IMR-90 (cell line): Measurements from ENCODE around the gene NDC80. TPM values are rescaled to one million over a fixed set of nuclear protein-coding genes. Genes with fewer than 3 reads are reported as not detected.

Source experiments
- ATAC-seq: fragments of 200-7000 bp; cut with Tn5 transposase; 2 replicates; pipeline ENCODE4 v1.9.1; 2020; ENCODE audit warnings: low read depth, mild to moderate bottlenecking, moderate library complexity
- BruUV-seq: library from RNA; stranded (reverse); fragments of 400-500 nt; replicated peaks from 2 replicates; lab custom pipeline; 2021; lab: Mats Ljungman, UMichigan
- CTCF ChIA-PET: fragments of 300-600 bp; formaldehyde crosslinking; extraction: SDS; loops from one replicate; lab custom pipeline; 2021; ENCODE audit warnings: antibody characterized with exemption; lab: Yijun Ruan, JAX
- POLR2A ChIA-PET: fragments of 300-600 bp; sonication (Branson Sonifier 250); formaldehyde crosslinking; loops from one replicate; lab custom pipeline; 2022; ENCODE audit warnings: antibody characterized with exemption; ENCODE audit not compliant: unreplicated experiment; lab: Charles Lee
- DNase-seq: peaks from one replicate; pipeline ENCODE4 v3.0.0; 2013
- H2AFZ ChIP-seq: replicated peaks from 2 replicates; pipeline ENCODE3; 2013; ENCODE audit warnings: low read length, mild to moderate bottlenecking; ENCODE audit not compliant: poor library complexity
- H2AK5ac ChIP-seq: 2 replicates; pipeline ENCODE4 v1.6.1; 2013; ENCODE audit warnings: low read depth, low read length, inconsistent platforms
- H2AK9ac ChIP-seq: replicated peaks from 2 replicates; pipeline ENCODE3; 2013; ENCODE audit warnings: mild to moderate bottlenecking, low read depth, low read length, moderate library complexity; ENCODE audit not compliant: poor library complexity
- H2BK120ac ChIP-seq: 2 replicates; pipeline ENCODE4 v1.6.1; 2013; ENCODE audit warnings: low read depth, low read length, inconsistent platforms
- H2BK15ac ChIP-seq: 3 replicates; pipeline ENCODE4 v1.6.1; 2013; ENCODE audit warnings: low read depth, low read length, inconsistent platforms
- H2BK20ac ChIP-seq: 2 replicates; pipeline ENCODE4 v1.6.1; 2013; ENCODE audit warnings: low read depth, mild to moderate bottlenecking, inconsistent platforms, low read length, moderate library complexity
- H2BK5ac ChIP-seq: 2 replicates; pipeline ENCODE4 v1.6.1; 2013; ENCODE audit warnings: mild to moderate bottlenecking, low read depth, low read length, inconsistent platforms; ENCODE audit not compliant: poor library complexity, severe bottlenecking
- H3K14ac ChIP-seq: replicated peaks from 2 replicates; pipeline ENCODE4 v1.6.1; 2013; ENCODE audit warnings: low read depth, low read length, inconsistent platforms
- H3K18ac ChIP-seq: 2 replicates; pipeline ENCODE4 v1.6.1; 2013; ENCODE audit warnings: low read depth, low read length, control low read depth
- H3K23ac ChIP-seq: 2 replicates; pipeline ENCODE4 v1.6.1; 2013; ENCODE audit warnings: low read depth, low read length, inconsistent platforms
- H3K27ac ChIP-seq: 2 replicates; pipeline ENCODE4 v1.5.1; 2013; ENCODE audit warnings: mild to moderate bottlenecking, control low read depth, low read length; ENCODE audit not compliant: insufficient read depth
- H3K27me3 ChIP-seq: 2 replicates; pipeline ENCODE4 v1.6.1; 2013; ENCODE audit warnings: low read length; ENCODE audit not compliant: control insufficient read depth, insufficient read depth
- H3K36me3 ChIP-seq: 2 replicates; pipeline ENCODE4 v1.6.1; 2013; ENCODE audit warnings: low read length, mixed read lengths; ENCODE audit not compliant: control insufficient read depth, insufficient read depth
- H3K4ac ChIP-seq: 2 replicates; pipeline ENCODE4 v1.6.1; 2013; ENCODE audit warnings: low read depth, low read length, inconsistent platforms
- H3K4me1 ChIP-seq: 2 replicates; pipeline ENCODE4 v1.6.1; 2013; ENCODE audit warnings: low read length, mixed read lengths; ENCODE audit not compliant: control insufficient read depth, insufficient read depth
- H3K4me2 ChIP-seq: 2 replicates; pipeline ENCODE4 v1.6.1; 2013; ENCODE audit warnings: low read depth, mild to moderate bottlenecking, control low read depth, low read length, moderate library complexity
- H3K4me3 ChIP-seq: 2 replicates; pipeline ENCODE4 v1.5.1; 2013; ENCODE audit warnings: low read depth, mild to moderate bottlenecking, control low read depth, low read length, moderate library complexity; ENCODE audit not compliant: insufficient read depth
- H3K56ac ChIP-seq: 2 replicates; pipeline ENCODE4 v1.6.1; 2013; ENCODE audit warnings: low read length, inconsistent platforms; ENCODE audit not compliant: insufficient read depth; ENCODE audit errors: extremely low read depth
- H3K79me1 ChIP-seq, 2 experiments: 2 replicates each; pipeline ENCODE4 v1.6.1; 2013; ENCODE audit warnings: low read length in 2 of 2, inconsistent platforms in 1 of 2, low read depth in 1 of 2
- H3K9ac ChIP-seq: 2 replicates; pipeline ENCODE4 v1.6.1; 2013; ENCODE audit warnings: low read depth, low read length, control low read depth
- H3K9me1 ChIP-seq: 2 replicates; pipeline ENCODE4 v1.6.1; 2013; ENCODE audit warnings: low read length, inconsistent platforms; ENCODE audit not compliant: insufficient read depth
- H3K9me3 ChIP-seq: 2 replicates; pipeline ENCODE4 v1.6.1; 2013; ENCODE audit warnings: low read length; ENCODE audit not compliant: control insufficient read depth, insufficient read depth
- H4K20me1 ChIP-seq: 2 replicates; pipeline ENCODE4 v1.6.1; 2013; ENCODE audit warnings: low read length, inconsistent platforms; ENCODE audit not compliant: insufficient read depth
- H4K5ac ChIP-seq: 2 replicates; pipeline ENCODE4 v1.6.1; 2013; ENCODE audit warnings: mild to moderate bottlenecking, low read depth, low read length, control low read depth
- H4K8ac ChIP-seq, 2 experiments: 2 replicates each; pipeline ENCODE4 v1.6.1; 2013; ENCODE audit warnings: low read depth in 2 of 2, low read length in 2 of 2, control low read depth in 1 of 2, inconsistent platforms in 1 of 2
- H4K91ac ChIP-seq: 2 replicates; pipeline ENCODE4 v1.6.1; 2013; ENCODE audit warnings: low read depth, low read length, inconsistent platforms; ENCODE audit not compliant: insufficient read depth
- CEBPB ChIP-seq: IDR thresholded peaks from 2 replicates; pipeline ENCODE4 v1.6.1; 2012; ENCODE audit warnings: low read depth, low read length, improper control_type of control experiment
- CHD1 ChIP-seq: IDR thresholded peaks from 2 replicates; pipeline ENCODE4 v1.6.1; 2012; ENCODE audit warnings: low read depth, low read length, improper control_type of control experiment
- MAFK ChIP-seq: IDR thresholded peaks from 2 replicates; pipeline ENCODE4 v1.6.1; 2012; ENCODE audit warnings: low read depth, low read length, improper control_type of control experiment
- MAZ ChIP-seq: IDR thresholded peaks from 2 replicates; pipeline ENCODE4 v1.6.1; 2012; ENCODE audit warnings: low read depth, mild to moderate bottlenecking, low read length, improper control_type of control experiment, moderate library complexity, borderline replicate concordance
- POLR2A ChIP-seq: IDR thresholded peaks from 2 replicates; pipeline ENCODE4 v1.6.1; 2012; ENCODE audit warnings: mild to moderate bottlenecking, low read depth, low read length
- RAD21 ChIP-seq: IDR thresholded peaks from 2 replicates; pipeline ENCODE4 v1.6.1; 2012; ENCODE audit warnings: low read length, improper control_type of control experiment
- RCOR1 ChIP-seq: IDR thresholded peaks from 2 replicates; pipeline ENCODE4 v1.6.1; 2012; ENCODE audit warnings: mild to moderate bottlenecking, low read length, improper control_type of control experiment; ENCODE audit not compliant: insufficient replicate concordance
- SMC3 ChIP-seq: fragments of 150-350 bp; IDR thresholded peaks from 2 replicates; pipeline ENCODE4 v1.6.1; 2016; ENCODE audit warnings: low read depth, mild to moderate bottlenecking, antibody characterized with exemption, low read length, moderate library complexity
- WGBS, 2 experiments: methylation state at CpG; one replicate each; pipeline versions ENCODE4 v1.1.5 to v1.1.7; 2013; ENCODE audit warnings: missing lambda C conversion rate in 2 of 2; ENCODE audit not compliant: insufficient read length in 1 of 2; ENCODE audit errors: extremely low coverage in 2 of 2; 5-methylcytosine and 5-hydroxymethylcytosine counted together
- dilution Hi-C: fragments of 300-500 bp; cut with HindIII; formaldehyde crosslinking; loops from one replicate; pipeline ENCODE4 v1.14.3; 2018; ENCODE audit warnings: low sequenced_read_pairs; ENCODE audit not compliant: unreplicated experiment
- in situ Hi-C: fragments of 300-500 bp; cut with MboI; formaldehyde crosslinking; loops from 3 replicates; pipeline ENCODE4 v1.14.3; 2019; ENCODE audit warnings: low sequenced_read_pairs, inconsistent platforms, mixed read lengths
- intact Hi-C: fragments of 100-400 bp; cut with micrococcal nuclease; formaldehyde crosslinking; loops from 2 replicates; pipeline ENCODE4 v1.10.0; 2022
- polyA plus RNA-seq, 3 experiments: library from polyadenylated mRNA; depleted of rRNA; stranded (reverse); fragments of >200 nt; gene quantifications; 2 replicates each; pipeline ENCODE4 v1.2.3, GENCODE V29; 2012; ENCODE audit warnings: low replicate concordance in 1 of 3
- total RNA-seq: library from RNA; depleted of rRNA; stranded (reverse); fragments of >200 nt; gene quantifications from 2 replicates; pipeline ENCODE4 v1.2.3, GENCODE V29; 2012
- TF ChIP-seq, protein P1 (sequence below): conservative IDR thresholded peaks from 2 replicates; pipeline ENCODE4 v1.5.1; 2012; ENCODE audit warnings: mild to moderate bottlenecking, low read depth, low read length, improper control_type of control experiment
- TF ChIP-seq, protein P2 (sequence below): fragments of 150-350 bp; IDR thresholded peaks from 2 replicates; pipeline ENCODE4 v1.6.1; 2016; ENCODE audit warnings: low read depth, mild to moderate bottlenecking, low read length, moderate library complexity, borderline replicate concordance
- TF ChIP-seq, protein P3 (sequence below): fragments of 150-350 bp; IDR thresholded peaks from 2 replicates; pipeline ENCODE4 v1.6.1; 2017; ENCODE audit warnings: mild to moderate bottlenecking, antibody characterized with exemption, low read length, low read depth

NDC80 gene
- total and polyA plus RNA-seq, 2 of the 4 experiments (the other 2 are of a cell fraction): 11.8 to 15.5 TPM

DNA sequence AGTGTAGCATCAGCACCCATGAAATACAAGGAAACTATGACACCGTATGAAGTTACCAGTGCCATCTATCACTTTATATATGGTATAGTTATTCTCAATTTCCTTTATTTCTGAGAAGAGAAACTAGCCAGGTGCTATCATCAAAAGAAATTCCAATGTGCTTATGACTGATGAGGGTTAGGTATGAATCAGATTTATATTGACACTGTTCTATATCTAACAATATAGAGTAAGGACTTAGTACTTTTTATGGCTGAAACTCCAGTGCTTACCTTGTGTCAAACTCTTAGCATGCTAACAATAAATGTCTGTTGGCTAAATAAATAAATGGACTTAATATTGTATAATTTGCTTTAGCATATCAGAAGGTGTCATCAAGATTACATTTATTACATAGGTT lies 7.0 kb upstream of the NDC80 start:
- Histone ChIP-seq H3K4me2 (no peak overlapping the region), H2BK120ac (no peak overlapping the region), H3K4ac (no peak overlapping the region), H2BK5ac (no peak overlapping the region), H3K23ac (no peak overlapping the region), H4K91ac (no peak overlapping the region), H2AFZ (no peak overlapping the region), H2AK5ac (no peak overlapping the region), H3K56ac (no peak overlapping the region), H4K20me1 (no peaks in the 10 kb centered on the region), H3K9me3 (no peaks in the 10 kb centered on the region), H2AK9ac (no peak overlapping the region), H2BK20ac (no peak overlapping the region), H3K4me1 (peaks cover under 1% of the 10 kb centered on the region; the same call in 1 of the 2 replicates), H3K9ac (no peak overlapping the region), H3K27ac (no peak overlapping the region), H4K8ac (no peak overlapping the region), H3K4me3 (no peak overlapping the region), H3K36me3 (peaks cover 4% of the 10 kb centered on the region; the same call in 1 of the 2 replicates), H3K18ac (no peak overlapping the region), H3K27me3 (no peaks in the 10 kb centered on the region), H3K14ac (no peak overlapping the region), H3K9me1 (0 out of 2 replicates have a peak, but pooled peaks cover 1% of the 10 kb centered on the region), H3K79me1 (peaks cover 14 to 29% of the 10 kb centered on the region in 2 experiments; a peak in 3 of 4 replicates), H2BK15ac (no peak overlapping the region), H4K5ac (no peak overlapping the region)
- DNase-seq (no peak), ATAC-seq (no peak)
- dilution Hi-C loops: no loop called here
- in situ Hi-C loops: loop anchor here (25.0 kb wide), 1 partner anchor 1702 kb away; no protein-coding TSS in a partner anchor
- TF ChIP-seq RAD21 (no peak), RCOR1 (no peak), POLR2A (no peak), CEBPB (no peak), MAFK (no peak), MAZ (no peak), SMC3 (no peak), CHD1 (no peak)
- TF ChIP-seq, protein P1, sequence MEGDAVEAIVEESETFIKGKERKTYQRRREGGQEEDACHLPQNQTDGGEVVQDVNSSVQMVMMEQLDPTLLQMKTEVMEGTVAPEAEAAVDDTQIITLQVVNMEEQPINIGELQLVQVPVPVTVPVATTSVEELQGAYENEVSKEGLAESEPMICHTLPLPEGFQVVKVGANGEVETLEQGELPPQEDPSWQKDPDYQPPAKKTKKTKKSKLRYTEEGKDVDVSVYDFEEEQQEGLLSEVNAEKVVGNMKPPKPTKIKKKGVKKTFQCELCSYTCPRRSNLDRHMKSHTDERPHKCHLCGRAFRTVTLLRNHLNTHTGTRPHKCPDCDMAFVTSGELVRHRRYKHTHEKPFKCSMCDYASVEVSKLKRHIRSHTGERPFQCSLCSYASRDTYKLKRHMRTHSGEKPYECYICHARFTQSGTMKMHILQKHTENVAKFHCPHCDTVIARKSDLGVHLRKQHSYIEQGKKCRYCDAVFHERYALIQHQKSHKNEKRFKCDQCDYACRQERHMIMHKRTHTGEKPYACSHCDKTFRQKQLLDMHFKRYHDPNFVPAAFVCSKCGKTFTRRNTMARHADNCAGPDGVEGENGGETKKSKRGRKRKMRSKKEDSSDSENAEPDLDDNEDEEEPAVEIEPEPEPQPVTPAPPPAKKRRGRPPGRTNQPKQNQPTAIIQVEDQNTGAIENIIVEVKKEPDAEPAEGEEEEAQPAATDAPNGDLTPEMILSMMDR: no peak
- TF ChIP-seq, protein P2, sequence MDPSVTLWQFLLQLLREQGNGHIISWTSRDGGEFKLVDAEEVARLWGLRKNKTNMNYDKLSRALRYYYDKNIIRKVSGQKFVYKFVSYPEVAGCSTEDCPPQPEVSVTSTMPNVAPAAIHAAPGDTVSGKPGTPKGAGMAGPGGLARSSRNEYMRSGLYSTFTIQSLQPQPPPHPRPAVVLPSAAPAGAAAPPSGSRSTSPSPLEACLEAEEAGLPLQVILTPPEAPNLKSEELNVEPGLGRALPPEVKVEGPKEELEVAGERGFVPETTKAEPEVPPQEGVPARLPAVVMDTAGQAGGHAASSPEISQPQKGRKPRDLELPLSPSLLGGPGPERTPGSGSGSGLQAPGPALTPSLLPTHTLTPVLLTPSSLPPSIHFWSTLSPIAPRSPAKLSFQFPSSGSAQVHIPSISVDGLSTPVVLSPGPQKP: no peak
- TF ChIP-seq, protein P3, sequence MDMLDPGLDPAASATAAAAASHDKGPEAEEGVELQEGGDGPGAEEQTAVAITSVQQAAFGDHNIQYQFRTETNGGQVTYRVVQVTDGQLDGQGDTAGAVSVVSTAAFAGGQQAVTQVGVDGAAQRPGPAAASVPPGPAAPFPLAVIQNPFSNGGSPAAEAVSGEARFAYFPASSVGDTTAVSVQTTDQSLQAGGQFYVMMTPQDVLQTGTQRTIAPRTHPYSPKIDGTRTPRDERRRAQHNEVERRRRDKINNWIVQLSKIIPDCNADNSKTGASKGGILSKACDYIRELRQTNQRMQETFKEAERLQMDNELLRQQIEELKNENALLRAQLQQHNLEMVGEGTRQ: no peak
- ChIA-PET CTCF (no interaction called here), POLR2A (no interaction called here)
- intact Hi-C loops: no loop called here
- no CpG with 5 or more reads among the region's 1 CpG for WGBS, 2 experiments
- no TSS peak for BruUV-seq
